ENCODE results near the gene CNTNAP2.

DNA sequence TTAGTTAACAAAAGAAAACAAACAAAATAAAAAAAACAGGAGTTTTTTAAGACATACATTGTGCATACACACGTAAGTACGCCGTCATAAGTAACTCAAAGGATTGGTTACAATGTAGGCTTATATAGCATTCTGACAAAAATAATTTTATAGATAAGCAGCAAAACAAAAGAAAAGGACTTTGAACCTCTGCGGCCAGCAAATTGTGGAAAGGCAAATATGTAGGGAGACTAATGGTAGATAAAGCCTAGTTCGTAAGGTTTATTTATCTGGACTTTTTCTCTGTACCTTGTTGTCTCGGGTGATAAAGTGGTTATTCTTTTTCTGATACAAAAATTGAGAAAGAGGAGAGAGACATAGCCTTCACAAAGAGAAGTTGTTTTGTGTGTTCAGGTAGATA lies 891.9 kb downstream of the CNTNAP2 start:
- TF ChIP-seq, protein P1, sequence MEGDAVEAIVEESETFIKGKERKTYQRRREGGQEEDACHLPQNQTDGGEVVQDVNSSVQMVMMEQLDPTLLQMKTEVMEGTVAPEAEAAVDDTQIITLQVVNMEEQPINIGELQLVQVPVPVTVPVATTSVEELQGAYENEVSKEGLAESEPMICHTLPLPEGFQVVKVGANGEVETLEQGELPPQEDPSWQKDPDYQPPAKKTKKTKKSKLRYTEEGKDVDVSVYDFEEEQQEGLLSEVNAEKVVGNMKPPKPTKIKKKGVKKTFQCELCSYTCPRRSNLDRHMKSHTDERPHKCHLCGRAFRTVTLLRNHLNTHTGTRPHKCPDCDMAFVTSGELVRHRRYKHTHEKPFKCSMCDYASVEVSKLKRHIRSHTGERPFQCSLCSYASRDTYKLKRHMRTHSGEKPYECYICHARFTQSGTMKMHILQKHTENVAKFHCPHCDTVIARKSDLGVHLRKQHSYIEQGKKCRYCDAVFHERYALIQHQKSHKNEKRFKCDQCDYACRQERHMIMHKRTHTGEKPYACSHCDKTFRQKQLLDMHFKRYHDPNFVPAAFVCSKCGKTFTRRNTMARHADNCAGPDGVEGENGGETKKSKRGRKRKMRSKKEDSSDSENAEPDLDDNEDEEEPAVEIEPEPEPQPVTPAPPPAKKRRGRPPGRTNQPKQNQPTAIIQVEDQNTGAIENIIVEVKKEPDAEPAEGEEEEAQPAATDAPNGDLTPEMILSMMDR (conservative IDR thresholded peaks at IDR 0.05; ENCODE audit: low read length): no peak
- TF ChIP-seq EZH2phosphoT487 (IDR thresholded peaks at IDR 0.05; ENCODE audit: borderline replicate concordance, low read depth, low read length): no peak
